ENCODE measurements around the gene TSHZ2.

GRCh38 chr20:53500651-53501050 lies 528.5 kb downstream of the TSHZ2 start:
- TF ChIP-seq CTCF (IDR thresholded peaks at IDR 0.05), result no peak
- TF ChIP-seq ZFX (IDR thresholded peaks at IDR 0.05; ENCODE audit: borderline replicate concordance), result no peak
